ENCODE results near the gene CNTFR.
A peak's percentile ranks its signal among the peaks of the same experiment; 100 is the strongest.

The CNTFR gene

GRCh38 chr9:34630402-34631154 lies 41.1 kb upstream of the CNTFR start:
- 36 to 44% methylated on average over 5 of the region's 5 CpGs for WGBS, 2 experiments
- H3K27ac ChIP-seq (ENCODE audit: insufficient read depth, low read depth, low read length, poor library complexity, severe bottlenecking): no peak overlapping the region
- no peaks in the 10 kb centered on the region for H3K9me3 ChIP-seq (ENCODE audit: control insufficient read depth, low read length)
- H3K36me3 ChIP-seq (ENCODE audit: control insufficient read depth, insufficient read depth, low read length): no peaks in the 10 kb centered on the region
- H3K4me3 ChIP-seq (ENCODE audit: insufficient read depth, low read depth, low read length): no peak overlapping the region
- peaks cover 16% of the 10 kb centered on the region for H3K4me1 ChIP-seq (ENCODE audit: control insufficient read depth, insufficient read depth, low read length)
- H3K27me3 ChIP-seq (ENCODE audit: control insufficient read depth, insufficient read depth, low read length, poor library complexity, severe bottlenecking): peaks cover 62% of the 10 kb centered on the region

GRCh38 chr9:34629491-34629808 lies 39.9 kb upstream of the CNTFR start:
- peaks cover 23% of the 10 kb centered on the region for H3K4me1 ChIP-seq (ENCODE audit: control insufficient read depth, insufficient read depth, low read length)
- WGBS, 2 experiments: 42 to 44% methylated on average over 5 of the region's 5 CpGs
- no peak overlapping the region for H3K27ac ChIP-seq (ENCODE audit: insufficient read depth, low read depth, low read length, poor library complexity, severe bottlenecking)
- peaks cover 72% of the 10 kb centered on the region for H3K27me3 ChIP-seq (ENCODE audit: control insufficient read depth, insufficient read depth, low read length, poor library complexity, severe bottlenecking)
- H3K9me3 ChIP-seq (ENCODE audit: control insufficient read depth, low read length): no peaks in the 10 kb centered on the region
- no peaks in the 10 kb centered on the region for H3K36me3 ChIP-seq (ENCODE audit: control insufficient read depth, insufficient read depth, low read length)
- H3K4me3 ChIP-seq (ENCODE audit: insufficient read depth, low read depth, low read length): no peak overlapping the region

DNA sequence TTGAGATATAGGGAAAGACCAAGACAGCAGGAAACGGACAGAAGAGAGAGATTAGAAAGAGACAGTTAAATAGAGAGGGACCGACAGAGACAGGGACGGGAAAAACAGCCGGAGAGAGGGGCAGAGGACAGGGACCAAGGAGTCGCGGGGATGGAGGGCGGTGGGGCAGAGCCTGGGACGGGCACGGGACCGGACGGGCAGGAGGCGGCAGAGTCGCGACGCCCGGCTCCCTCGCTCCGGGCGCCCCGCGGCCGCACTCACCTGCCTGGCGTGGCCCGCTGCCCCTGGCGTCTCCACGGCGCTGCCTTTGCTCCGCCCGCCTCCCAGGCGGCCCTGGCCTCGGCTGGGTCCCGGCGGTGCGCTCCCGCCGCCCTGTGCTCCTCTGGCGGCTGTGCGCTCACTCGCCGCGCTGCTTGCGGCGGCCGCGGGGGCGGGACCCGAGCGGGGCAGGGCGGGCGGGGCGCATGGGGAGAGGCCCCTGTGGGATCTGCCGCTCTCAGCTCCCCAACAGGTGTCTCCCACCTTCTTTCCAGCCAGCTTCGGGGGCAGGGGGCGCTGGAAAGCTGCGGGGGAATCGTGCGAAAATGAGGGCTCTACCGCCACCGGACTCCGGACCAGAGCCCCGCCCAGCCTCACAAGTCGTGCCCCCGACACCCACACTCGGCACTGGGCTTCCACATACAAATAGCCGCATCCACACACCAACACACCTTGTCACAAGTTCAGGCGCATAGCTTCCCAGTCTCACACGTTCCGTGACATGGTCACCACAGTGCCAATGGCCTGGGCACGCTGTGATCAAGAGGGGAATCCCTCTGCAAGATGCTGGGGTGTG lies 39.3 kb upstream of the CNTFR start, which contains the start of gene ARID3C:
Gene ARID3C, minus strand, starts transcription at position 411 of the 835 bp plus-strand sequence. CDS start 1,052 bp downstream, outside the sequence.
- H3K9me3 ChIP-seq (ENCODE audit: control insufficient read depth, low read length): no peaks in the 10 kb centered on the region
- WGBS, 2 experiments: 2 to 3% methylated on average over 69 of the region's 69 CpGs
- no peaks in the 10 kb centered on the region for H3K36me3 ChIP-seq (ENCODE audit: control insufficient read depth, insufficient read depth, low read length)
- no peak within 1 kb of the TSS for H3K27ac ChIP-seq (ENCODE audit: insufficient read depth, low read depth, low read length, poor library complexity, severe bottlenecking)
- H3K4me3 ChIP-seq (ENCODE audit: insufficient read depth, low read depth, low read length): peak within 1 kb of the TSS; percentile 18
- peaks cover 25% of the 10 kb centered on the region for H3K4me1 ChIP-seq (ENCODE audit: control insufficient read depth, insufficient read depth, low read length)
- peaks cover 78% of the 10 kb centered on the region for H3K27me3 ChIP-seq (ENCODE audit: control insufficient read depth, insufficient read depth, low read length, poor library complexity, severe bottlenecking)

GRCh38 chr9:34627716-34628655 lies 38.5 kb upstream of the CNTFR start:
- Histone ChIP-seq H3K27ac (ENCODE audit: insufficient read depth, low read depth, low read length, poor library complexity, severe bottlenecking) (no peak overlapping the region), H3K9me3 (ENCODE audit: control insufficient read depth, low read length) (no peaks in the 10 kb centered on the region), H3K27me3 (ENCODE audit: control insufficient read depth, insufficient read depth, low read length, poor library complexity, severe bottlenecking) (peaks cover 86% of the 10 kb centered on the region), H3K36me3 (ENCODE audit: control insufficient read depth, insufficient read depth, low read length) (no peaks in the 10 kb centered on the region), H3K4me3 (ENCODE audit: insufficient read depth, low read depth, low read length) (peak overlapping the region; percentile 18), H3K4me1 (ENCODE audit: control insufficient read depth, insufficient read depth, low read length) (peaks cover 22% of the 10 kb centered on the region)
- 62 to 65% methylated on average over 20 of the region's 20 CpGs for WGBS, 2 experiments

DNA sequence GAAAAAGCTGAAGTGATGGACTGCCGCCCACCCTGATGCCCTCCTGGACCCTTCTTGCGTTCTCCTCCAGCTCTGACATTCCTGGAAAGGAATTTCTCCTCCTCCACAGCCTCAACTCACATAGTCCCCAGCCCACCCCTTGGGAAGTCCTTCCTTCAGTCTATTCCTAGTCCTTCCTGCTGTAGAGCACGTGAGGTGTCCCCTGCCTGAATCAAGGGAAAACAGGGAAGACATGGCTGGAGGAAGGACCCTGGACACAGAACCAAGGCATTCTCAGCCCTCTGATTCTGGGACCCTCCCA lies 35.6 kb upstream of the CNTFR start:
- Histone ChIP-seq H3K36me3 (ENCODE audit: control insufficient read depth, insufficient read depth, low read length) (no peaks in the 10 kb centered on the region), H3K4me1 (ENCODE audit: control insufficient read depth, insufficient read depth, low read length) (peaks cover 22% of the 10 kb centered on the region), H3K27ac (ENCODE audit: insufficient read depth, low read depth, low read length, poor library complexity, severe bottlenecking) (no peak overlapping the region), H3K9me3 (ENCODE audit: control insufficient read depth, low read length) (no peaks in the 10 kb centered on the region), H3K27me3 (ENCODE audit: control insufficient read depth, insufficient read depth, low read length, poor library complexity, severe bottlenecking) (peaks cover 79% of the 10 kb centered on the region), H3K4me3 (ENCODE audit: insufficient read depth, low read depth, low read length) (no peak overlapping the region)
- WGBS, 2 experiments: 52 to 58% methylated on average over 3 of the region's 3 CpGs

GRCh38 chr9:34624475-34625185 lies 35.1 kb upstream of the CNTFR start:
- no peak overlapping the region for H3K4me3 ChIP-seq (ENCODE audit: insufficient read depth, low read depth, low read length)
- H3K27me3 ChIP-seq (ENCODE audit: control insufficient read depth, insufficient read depth, low read length, poor library complexity, severe bottlenecking): peaks cover 74% of the 10 kb centered on the region
- peaks cover 23% of the 10 kb centered on the region for H3K4me1 ChIP-seq (ENCODE audit: control insufficient read depth, insufficient read depth, low read length)
- WGBS, 2 experiments: 21 to 22% methylated on average over 39 of the region's 39 CpGs
- peak overlapping the region; percentile 76 for H3K27ac ChIP-seq (ENCODE audit: insufficient read depth, low read depth, low read length, poor library complexity, severe bottlenecking)
- no peaks in the 10 kb centered on the region for H3K9me3 ChIP-seq (ENCODE audit: control insufficient read depth, low read length)
- H3K36me3 ChIP-seq (ENCODE audit: control insufficient read depth, insufficient read depth, low read length): no peaks in the 10 kb centered on the region

- Histone ChIP-seq H3K27ac (ENCODE audit: insufficient read depth, low read depth, low read length, poor library complexity, severe bottlenecking) (no peak overlapping the region), H3K4me1 (ENCODE audit: control insufficient read depth, insufficient read depth, low read length) (peaks cover 28% of the 10 kb centered on the region), H3K36me3 (ENCODE audit: control insufficient read depth, insufficient read depth, low read length) (no peaks in the 10 kb centered on the region), H3K4me3 (ENCODE audit: insufficient read depth, low read depth, low read length) (no peak overlapping the region), H3K9me3 (ENCODE audit: control insufficient read depth, low read length) (no peaks in the 10 kb centered on the region), H3K27me3 (ENCODE audit: control insufficient read depth, insufficient read depth, low read length, poor library complexity, severe bottlenecking) (peaks cover 64% of the 10 kb centered on the region)
- 86 to 89% methylated on average over 63 of the region's 63 CpGs for WGBS, 2 experiments
Observed at GRCh38 chr9:34623374-34624235, 34.1 kb upstream of the CNTFR start.

DNA sequence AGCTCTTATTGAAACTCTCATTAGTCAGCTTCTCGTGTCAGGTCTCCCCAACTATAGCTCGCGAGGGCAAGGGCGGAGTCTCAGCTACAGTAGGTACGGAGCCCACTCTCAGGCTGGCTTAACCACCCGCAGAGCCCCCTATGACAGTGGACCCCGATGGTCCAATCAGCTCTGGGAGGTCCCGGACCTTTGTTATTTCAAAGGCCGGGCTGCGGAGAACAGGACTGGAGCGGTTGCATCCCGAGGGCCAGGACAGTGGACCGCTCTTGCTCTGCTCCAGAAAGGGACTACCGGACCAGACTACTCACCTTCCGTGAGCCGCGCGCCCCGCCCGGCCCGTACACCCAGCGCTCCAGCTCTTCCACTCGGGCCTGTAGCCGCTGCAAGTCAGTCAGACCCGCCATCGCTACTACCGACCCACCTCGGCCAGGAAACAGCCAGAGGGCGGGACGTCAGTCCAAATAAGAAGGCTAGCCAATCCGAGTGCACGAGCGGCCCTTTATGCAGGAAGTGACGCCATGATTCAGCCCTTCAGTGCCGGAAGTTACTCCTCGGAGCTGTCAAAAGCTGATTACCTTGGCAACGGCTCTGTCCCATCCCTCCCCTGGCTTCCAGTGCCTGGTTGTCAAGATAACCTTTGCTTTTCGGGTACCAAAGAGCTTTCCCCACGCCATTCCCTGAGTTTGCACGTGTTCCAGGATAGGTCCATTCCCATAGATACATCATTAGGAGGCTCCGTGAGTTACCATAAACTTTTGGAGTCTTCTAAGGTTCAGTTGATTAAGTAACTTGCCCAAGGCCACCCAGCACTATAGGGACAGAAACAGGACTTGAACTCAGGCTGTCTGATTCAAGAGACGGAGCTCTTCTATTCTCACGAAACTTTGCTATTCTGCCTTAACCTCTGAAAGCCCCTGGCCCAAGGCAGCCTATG lies 30.8 kb upstream of the CNTFR start, which contains the start of gene DCTN3:
Gene DCTN3, minus strand, starts transcription at position 435 of the 934 bp plus-strand sequence. Its CDS starts 31 bp downstream, at position 404.
- Histone ChIP-seq H3K4me3 (ENCODE audit: insufficient read depth, low read depth, low read length) (peak within 1 kb of the TSS; percentile 73), H3K36me3 (ENCODE audit: control insufficient read depth, insufficient read depth, low read length) (peaks cover 7% of the 10 kb centered on the region), H3K9me3 (ENCODE audit: control insufficient read depth, low read length) (no peaks in the 10 kb centered on the region), H3K27ac (ENCODE audit: insufficient read depth, low read depth, low read length, poor library complexity, severe bottlenecking) (no peak within 1 kb of the TSS), H3K27me3 (ENCODE audit: control insufficient read depth, insufficient read depth, low read length, poor library complexity, severe bottlenecking) (peaks cover 32% of the 10 kb centered on the region), H3K4me1 (ENCODE audit: control insufficient read depth, insufficient read depth, low read length) (peaks cover 16% of the 10 kb centered on the region)
- 8% methylated on average over 43 of the region's 43 CpGs for WGBS, 2 experiments
